CD1c-positive myeloid dendritic cell (primary cell): ENCODE measurements around the gene WWC1.

ENCODE experiments used
- DNase-seq: peaks from one replicate; pipeline ENCODE4 v3.0.0-alpha.2; 2016; ENCODE audit errors: extremely low spot score

Gene WWC1

DNA sequence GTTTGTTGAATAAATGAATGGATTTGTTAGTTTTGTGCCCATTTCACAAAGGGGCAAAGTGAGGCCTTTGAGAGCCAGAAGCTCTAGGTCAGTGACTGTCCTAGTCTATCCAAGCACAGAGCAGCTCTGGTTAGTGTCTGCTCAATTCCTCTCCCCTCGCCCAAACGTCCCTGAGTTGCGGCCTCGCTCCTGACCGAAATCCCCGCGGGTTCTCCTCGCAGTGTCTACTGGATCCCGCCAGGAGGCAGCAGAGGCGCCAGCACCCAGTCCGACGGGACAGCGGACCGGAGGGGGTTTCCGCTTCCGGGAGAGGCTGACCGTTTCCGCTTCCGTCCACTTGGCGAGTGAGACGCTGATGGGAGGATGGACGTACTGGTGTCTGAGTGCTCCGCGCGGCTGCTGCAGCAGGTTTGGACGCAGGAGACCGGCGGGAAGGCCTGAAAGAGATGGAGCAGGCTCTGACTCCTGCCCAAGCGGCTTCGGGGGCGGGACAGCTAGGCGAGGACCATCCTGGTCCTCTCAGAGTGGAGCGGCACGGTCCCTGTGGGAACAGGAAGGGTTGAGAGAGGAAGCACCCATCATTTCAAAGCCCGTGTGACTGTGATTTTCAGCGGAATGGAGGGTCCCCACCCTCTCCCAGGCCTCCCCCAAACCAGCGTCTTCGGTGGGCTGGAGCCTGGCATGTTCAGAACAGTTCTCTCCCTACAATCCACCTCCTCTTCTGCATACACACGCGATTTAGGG is 194.9 kb downstream of the WWC1 start, which contains the start of gene RARS1:
TSS of gene RARS1 (plus strand) at position 336 of the 744 bp plus-strand sequence. CDS start at position 364, 28 bp downstream.
- DNase-seq = peak; percentile 95

DNA sequence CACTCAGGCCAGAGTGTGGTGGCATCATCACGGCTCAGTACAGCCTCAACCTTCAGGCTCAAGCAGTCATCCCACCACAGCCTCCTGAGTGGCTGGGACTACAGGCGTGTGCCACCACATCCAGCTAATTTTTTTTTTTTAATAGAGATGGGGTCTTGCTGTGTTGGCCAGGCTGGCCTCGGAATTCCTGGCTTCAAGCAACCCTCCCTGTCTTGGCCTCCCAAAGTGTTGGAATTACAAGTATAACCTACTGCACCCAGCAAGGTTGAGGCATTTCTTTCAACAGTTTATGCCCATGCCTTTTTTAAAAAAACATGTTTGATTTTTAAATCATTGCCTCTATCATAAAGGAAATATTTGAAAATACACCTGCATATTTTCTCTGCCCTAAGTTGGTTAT is 197.6 kb downstream of the WWC1 start:
- DNase-seq = no peak

DNA sequence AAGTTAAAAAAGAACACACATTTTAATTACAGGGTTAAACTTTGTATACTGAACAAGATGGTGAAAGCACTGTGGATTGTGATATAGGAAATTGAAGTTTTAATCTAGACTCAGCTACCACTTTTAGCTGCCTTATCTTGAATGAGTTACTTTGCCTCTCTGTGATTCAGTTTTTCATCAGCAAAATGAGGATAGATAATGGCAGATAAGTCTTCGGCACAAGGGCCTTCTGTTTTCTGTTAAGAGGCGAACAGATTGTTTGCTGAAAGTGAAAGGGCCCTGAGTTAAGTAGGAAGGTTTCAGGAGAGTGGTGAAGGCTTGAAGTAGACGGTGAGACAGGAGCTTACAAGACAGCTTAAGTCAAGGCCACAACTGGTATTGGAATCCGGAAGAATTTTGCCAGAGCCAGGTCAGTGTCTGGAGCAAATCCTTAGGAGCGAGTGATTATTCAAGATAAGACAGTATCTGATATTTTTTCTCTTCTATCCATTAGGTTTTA is 202.7 kb downstream of the WWC1 start:
- no peak for DNase-seq

DNA sequence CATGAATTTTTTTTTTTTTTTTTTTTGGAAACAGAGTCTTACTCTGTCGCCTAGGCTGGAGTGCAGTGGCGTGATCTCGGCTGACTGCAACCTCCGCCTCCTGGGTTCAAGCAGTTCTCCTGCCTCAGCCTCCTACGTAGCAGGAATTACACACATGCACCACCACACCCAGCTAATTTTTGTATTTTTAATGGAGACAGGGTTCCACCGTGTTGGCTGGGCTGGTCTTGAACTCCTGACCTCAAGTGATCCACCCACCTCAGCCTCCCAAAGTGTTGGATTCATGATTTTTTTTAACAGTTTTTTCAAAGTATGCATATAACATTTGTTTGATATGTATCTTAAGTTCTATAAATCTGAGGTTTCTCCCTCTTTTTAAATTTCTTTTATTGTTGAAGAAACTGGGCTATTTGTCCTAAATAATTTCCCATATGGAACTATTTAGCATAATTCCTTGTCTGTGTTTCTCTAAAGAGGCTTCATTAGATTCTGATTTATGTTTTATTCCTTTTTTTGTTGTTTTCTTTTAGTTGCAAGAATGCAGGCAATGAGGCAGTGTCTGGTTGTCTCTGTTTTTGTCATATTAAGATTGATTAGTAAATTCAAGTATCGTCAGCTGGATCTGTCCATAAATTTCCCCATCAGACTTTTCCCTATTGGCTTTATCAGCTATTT is 211.3 kb downstream of the WWC1 start:
- DNase-seq = no peak

DNA sequence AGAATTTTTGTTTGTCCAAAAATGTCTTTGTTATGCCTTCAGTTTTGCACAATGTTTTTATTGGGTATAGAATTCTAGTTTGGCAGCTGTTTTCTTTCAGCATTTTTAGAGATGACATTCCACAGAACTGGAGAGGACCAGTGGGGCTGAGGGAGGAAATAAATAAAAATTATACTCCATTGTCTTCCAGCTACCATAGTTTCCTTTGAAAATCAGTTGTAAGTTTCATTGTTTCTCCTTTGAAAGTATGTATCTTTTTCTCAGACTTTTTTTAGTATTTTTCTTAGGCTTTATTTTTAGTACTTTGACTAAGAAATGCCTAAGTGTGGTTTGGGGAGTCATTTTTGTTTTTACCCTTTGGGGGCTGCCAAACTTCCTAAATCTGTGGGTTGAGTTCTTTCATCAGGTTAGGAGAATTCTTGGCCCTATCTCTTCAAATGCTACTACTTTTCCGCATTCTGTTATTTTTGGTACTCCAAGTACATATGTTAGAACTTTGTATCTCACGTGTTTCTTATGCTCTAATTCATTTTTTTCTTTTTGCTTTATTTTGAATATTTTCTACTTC is 222.5 kb downstream of the WWC1 start:
- no peak for DNase-seq
